Sigmoid colon (tissue), 7 donors: ENCODE results near the gene CCDC149. TPM values are rescaled to one million over a fixed set of nuclear protein-coding genes. Genes with fewer than 3 reads are reported as not detected.

ENCODE experiments used
- DNase-seq: peaks from one replicate; pipeline ENCODE4 v3.0.0-alpha.2; 2019
- H3K27ac ChIP-seq, 4 donors: fragments of 200-600 bp; sonication (generic); one replicate each; pipeline ENCODE4 v1.5.1; 2016 to 2019; ENCODE audit warnings: mild to moderate bottlenecking in 1 of 4
- H3K27me3 ChIP-seq, 3 donors: fragments of 200-600 bp; sonication (generic); one replicate each; pipeline ENCODE4 v1.5.1; 2019; ENCODE audit warnings: mild to moderate bottlenecking in 1 of 3
- H3K36me3 ChIP-seq, 4 donors: fragments of 200-600 bp; sonication (generic); one replicate each; pipeline ENCODE4 v1.5.1; 2016 to 2019
- H3K4me1 ChIP-seq, 4 donors: fragments of 200-600 bp; sonication (generic); one replicate each; pipeline ENCODE4 v1.5.1; 2017 to 2019
- H3K4me3 ChIP-seq, 4 donors: fragments of 200-600 bp; sonication (generic); one replicate each; pipeline ENCODE4 v1.5.1; 2017 to 2019; ENCODE audit warnings: mild to moderate bottlenecking in 2 of 4, moderate library complexity in 1 of 4
- H3K9me3 ChIP-seq, 4 donors: fragments of 200-600 bp in 3 of 4; sonication (generic) in 3 of 4; one replicate each; pipeline versions ENCODE4 v1.5.1 to v1.6.1; 2013 to 2019
- CTCF ChIP-seq, 4 experiments: fragments of 450-650 bp in 3 of 4; fragments of 200-600 bp in 1 of 4; IDR thresholded peaks; one replicate each; pipeline ENCODE4 v1.5.1; 2016 to 2019; ENCODE audit warnings: antibody characterized with exemption in 4 of 4, mild to moderate bottlenecking in 3 of 4, moderate library complexity in 2 of 4
- EP300 ChIP-seq, 4 donors: sonication (generic); formaldehyde crosslinking; IDR thresholded peaks; one replicate each; pipeline ENCODE4 v1.6.1; 2017; ENCODE audit warnings: antibody characterized with exemption in 4 of 4
- POLR2A ChIP-seq, 2 donors: fragments of 450-650 bp; IDR thresholded peaks; one replicate each; pipeline ENCODE4 v1.6.1; 2016; ENCODE audit warnings: antibody characterized with exemption in 2 of 2, mild to moderate bottlenecking in 2 of 2, moderate library complexity in 2 of 2
- POLR2AphosphoS5 ChIP-seq, 4 donors: sonication (generic); formaldehyde crosslinking; IDR thresholded peaks; one replicate each; pipeline ENCODE4 v1.6.1; 2017; ENCODE audit warnings: antibody characterized with exemption in 4 of 4
- WGBS, 2 donors: extraction: QIAGEN DNeasy Blood & Tissue Kit; methylation state at CpG; one replicate each; pipeline ENCODE4 v1.1.7; 2013; 5-methylcytosine and 5-hydroxymethylcytosine counted together
- intact Hi-C: fragments of 100-400 bp; cut with DNase I; formaldehyde crosslinking; loops from one replicate; pipeline ENCODE4 v1.15.1; 2023
- polyA plus RNA-seq, 3 donors: library from polyadenylated mRNA; stranded (reverse); fragments of 200-250 nt; gene quantifications; one replicate each; pipeline ENCODE4 v1.2.3, GENCODE V29; 2013
- total RNA-seq, 4 donors: library from RNA; depleted of rRNA; stranded (reverse); fragments of >200 nt; gene quantifications; one replicate each; pipeline ENCODE4 v1.1.0, GENCODE V29; 2016
- donor health status: healthy with polysubstance abuse.
- donor health status: Bipolar disorder and iron deficiency.
- donor health status: healthy.

The CCDC149 gene
- total and polyA plus RNA-seq, 7 donors, result 5.8 to 21.3 (median 11.8) TPM

- H3K36me3 ChIP-seq, result peaks cover 0 to under 1% (median 0%) of the 10 kb centered on the region in 4 donors
- no peaks in the 10 kb centered on the region for H3K27me3 ChIP-seq
- DNase-seq, result no peak
- H3K4me3 ChIP-seq, result no peak overlapping the region
- intact Hi-C loops, result no loop called here
- H3K4me1 ChIP-seq, result peaks cover 0 to 15% (median 8%) of the 10 kb centered on the region in 4 donors
- WGBS, 2 donors, result 75 to 87% methylated on average over 3 of the region's 3 CpGs
- no peaks in the 10 kb centered on the region for H3K9me3 ChIP-seq
- TF ChIP-seq EP300 (IDR thresholded peaks at IDR 0.05) (no peak), POLR2AphosphoS5 (IDR thresholded peaks at IDR 0.05) (no peak), POLR2A (IDR thresholded peaks at IDR 0.05) (no peak), CTCF (IDR thresholded peaks at IDR 0.05) (no peak)
- H3K27ac ChIP-seq, result no peak overlapping the region
Observed at GRCh38 chr4:24843096-24843495, 69.7 kb downstream of the CCDC149 start.

- no peaks in the 10 kb centered on the region for H3K9me3 ChIP-seq
- no peak for DNase-seq
- H3K4me3 ChIP-seq, result no peak overlapping the region
- peaks cover 0 to 15% (median 8%) of the 10 kb centered on the region in 4 donors for H3K4me1 ChIP-seq
- no peak for TF ChIP-seq EP300 (IDR thresholded peaks at IDR 0.05)
- TF ChIP-seq POLR2A (IDR thresholded peaks at IDR 0.05), result no peak
- no peak for TF ChIP-seq CTCF (IDR thresholded peaks at IDR 0.05)
- no peak for TF ChIP-seq POLR2AphosphoS5 (IDR thresholded peaks at IDR 0.05)
- H3K27ac ChIP-seq, result peak overlapping the region in 1 of 4 donors; percentile 15
- H3K36me3 ChIP-seq, result peaks cover 0 to 8% (median 0%) of the 10 kb centered on the region in 4 donors
- intact Hi-C loops, result no loop called here
- H3K27me3 ChIP-seq, result no peaks in the 10 kb centered on the region
- WGBS, 2 donors, result 20 to 65% methylated on average over 9 of the region's 9 CpGs
Observed at GRCh38 chr4:24842356-24842755, 70.5 kb downstream of the CCDC149 start.

- Histone ChIP-seq H3K27ac (peak overlapping the region in 1 of 4 donors; percentile 1), H3K36me3 (peaks cover 0 to 20% (median 0%) of the 10 kb centered on the region in 4 donors), H3K4me1 (peaks cover 0 to 15% (median 8%) of the 10 kb centered on the region in 4 donors), H3K9me3 (no peaks in the 10 kb centered on the region), H3K4me3 (no peak overlapping the region), H3K27me3 (no peaks in the 10 kb centered on the region)
- intact Hi-C loops, result no loop called here
- TF ChIP-seq CTCF (IDR thresholded peaks at IDR 0.05) (no peak), POLR2A (IDR thresholded peaks at IDR 0.05) (no peak), POLR2AphosphoS5 (IDR thresholded peaks at IDR 0.05) (no peak), EP300 (IDR thresholded peaks at IDR 0.05) (no peak)
- DNase-seq, result no peak
- 83 to 85% methylated on average over 3 of the region's 3 CpGs for WGBS, 2 donors
Observed at GRCh38 chr4:24840826-24841543, 71.9 kb downstream of the CCDC149 start.

GRCh38 chr4:24840362-24840761, 72.5 kb downstream of the CCDC149 start:
- WGBS, 2 donors, result 92 to 93% methylated on average over 5 of the region's 5 CpGs
- Histone ChIP-seq H3K4me1 (peaks cover 0 to 15% (median 8%) of the 10 kb centered on the region in 4 donors), H3K36me3 (peaks cover 0 to 24% (median 0%) of the 10 kb centered on the region in 4 donors), H3K27me3 (no peaks in the 10 kb centered on the region), H3K27ac (no peak overlapping the region), H3K9me3 (no peaks in the 10 kb centered on the region), H3K4me3 (no peak overlapping the region)
- no peak for DNase-seq
- no peak for TF ChIP-seq CTCF (IDR thresholded peaks at IDR 0.05)
- no peak for TF ChIP-seq POLR2A (IDR thresholded peaks at IDR 0.05)
- no peak for TF ChIP-seq EP300 (IDR thresholded peaks at IDR 0.05)
- no peak for TF ChIP-seq POLR2AphosphoS5 (IDR thresholded peaks at IDR 0.05)
- intact Hi-C loops, result no loop called here
